Measurements from ENCODE around the gene CTSE. TPM values are rescaled to one million over a fixed set of nuclear protein-coding genes. Genes with fewer than 3 reads are reported as not detected.

The CTSE gene
- polyA plus RNA-seq, 1 donor = 0.28 TPM

DNA sequence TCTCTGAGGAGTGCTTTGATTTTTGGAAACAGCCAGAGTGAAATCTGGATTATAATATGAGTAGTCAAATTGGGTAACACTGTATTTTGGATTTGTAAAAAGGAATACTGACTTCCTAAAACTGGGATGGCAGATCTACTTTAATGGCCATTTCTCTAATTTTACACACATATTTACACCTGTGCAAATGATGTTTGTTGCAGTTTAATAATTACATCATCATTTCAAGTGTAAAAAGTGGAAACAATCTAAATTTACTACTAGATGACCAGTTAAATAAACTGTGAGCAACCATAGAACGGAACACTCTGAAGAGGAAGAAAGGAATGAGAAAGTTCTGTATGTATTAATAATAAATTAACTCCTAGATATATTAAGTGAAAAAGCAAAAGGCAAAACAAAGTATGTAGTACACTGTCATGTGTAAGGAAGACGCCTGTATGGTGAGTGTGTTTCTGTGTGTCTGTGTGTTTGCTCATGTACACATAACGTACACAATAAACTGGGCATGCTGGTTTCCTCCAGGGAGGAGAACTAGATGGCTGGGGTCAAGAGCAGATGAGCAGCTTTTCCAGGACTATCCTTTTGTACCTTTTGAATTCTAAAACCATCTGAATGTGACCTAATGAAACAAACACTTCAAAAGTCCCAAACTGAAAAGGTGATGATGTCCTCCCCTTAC, 26.4 kb upstream of the CTSE start:
- DNase-seq = no peak

DNA sequence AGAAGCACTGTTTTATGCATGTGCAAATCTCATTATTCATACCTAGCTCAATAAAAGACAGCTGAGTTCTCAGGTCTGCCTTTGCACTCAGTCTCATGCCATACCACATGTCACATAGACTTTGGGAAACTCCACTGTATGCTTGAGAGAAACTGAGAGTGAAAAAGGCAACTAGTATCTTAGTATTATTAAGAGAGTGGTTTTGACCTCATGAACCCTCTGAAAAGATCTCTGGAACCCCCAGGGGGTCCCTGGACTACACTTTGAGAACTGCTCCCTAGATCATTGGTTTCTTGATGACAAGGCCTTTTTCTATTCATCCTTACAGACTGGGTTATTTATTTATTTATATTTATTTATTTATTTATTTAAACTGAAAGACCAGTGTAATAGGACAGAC, 25.6 kb upstream of the CTSE start:
- no peak for DNase-seq

DNA sequence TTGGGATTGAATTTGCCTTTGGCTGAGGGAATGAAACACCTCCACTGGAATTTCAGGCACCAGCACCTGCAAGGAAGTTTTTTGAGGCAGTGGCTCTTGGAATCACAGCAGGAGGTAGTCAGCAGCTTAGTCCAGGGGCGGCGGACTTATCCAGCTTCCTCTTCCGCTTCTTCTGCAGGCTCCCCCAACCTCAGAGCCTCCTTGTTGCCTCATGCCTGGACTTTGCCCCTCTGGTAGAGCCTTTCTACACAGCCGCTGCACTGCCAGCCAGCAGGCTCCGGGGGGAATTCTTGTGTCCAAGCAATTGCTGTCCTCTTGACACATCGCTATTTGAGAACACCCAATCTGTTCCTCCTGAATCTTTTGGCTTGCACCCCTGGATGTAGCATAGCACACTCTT, 24.9 kb upstream of the CTSE start:
- no peak for DNase-seq

DNA sequence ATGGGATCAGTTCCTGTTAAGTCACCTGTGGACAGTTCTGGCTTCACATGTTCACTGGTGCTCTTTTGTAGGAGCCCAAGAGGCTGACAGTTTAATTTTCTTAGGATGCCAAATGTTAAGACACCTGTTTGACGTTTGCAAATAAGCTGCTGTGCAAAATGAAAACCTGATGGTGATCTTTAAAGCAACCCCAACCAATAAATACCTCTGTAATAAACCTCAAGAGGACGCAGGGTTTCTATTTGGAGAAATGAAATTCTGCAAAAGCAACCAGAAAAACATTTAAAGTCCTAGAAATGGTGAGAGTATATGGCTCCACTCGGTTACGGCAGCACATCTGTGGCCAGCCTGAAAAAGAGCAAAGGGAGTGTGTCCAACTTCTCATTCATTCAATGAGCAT, 23.6 kb upstream of the CTSE start:
- DNase-seq = no peak

- peak; percentile 72 for DNase-seq
Observed at GRCh38 chr1:206041640-206042039, 17.9 kb upstream of the CTSE start.

DNA sequence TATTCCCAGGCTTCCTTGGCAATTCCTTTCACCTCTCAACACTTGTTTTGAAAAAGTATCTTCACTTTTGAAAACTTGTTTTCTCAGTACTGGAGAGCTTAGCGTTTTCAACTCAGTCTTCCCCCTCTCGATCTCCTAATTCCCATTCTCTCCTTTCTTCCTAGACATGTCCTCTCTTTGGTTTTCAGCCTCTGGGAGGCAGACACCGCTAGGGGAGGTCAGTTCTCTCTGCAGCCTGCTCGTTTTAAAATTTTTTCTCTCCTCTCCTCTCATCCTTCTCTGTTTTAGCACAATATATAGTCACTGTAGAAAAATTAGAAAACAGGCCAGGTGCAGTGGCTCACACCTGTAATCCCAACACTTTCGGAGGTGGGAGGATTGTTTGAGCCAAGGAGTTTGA, 16.6 kb upstream of the CTSE start:
- DNase-seq = no peak

- no peak for DNase-seq
Observed at GRCh38 chr1:206039046-206039973, 15.6 kb upstream of the CTSE start.

GRCh38 chr1:206037581-206037980, 13.9 kb upstream of the CTSE start:
- no peak for DNase-seq

GRCh38 chr1:206036663-206037455, 13.2 kb upstream of the CTSE start:
- no peak for DNase-seq

- no peak for DNase-seq
Observed at GRCh38 chr1:206035027-206035426, 11.3 kb upstream of the CTSE start.

DNA sequence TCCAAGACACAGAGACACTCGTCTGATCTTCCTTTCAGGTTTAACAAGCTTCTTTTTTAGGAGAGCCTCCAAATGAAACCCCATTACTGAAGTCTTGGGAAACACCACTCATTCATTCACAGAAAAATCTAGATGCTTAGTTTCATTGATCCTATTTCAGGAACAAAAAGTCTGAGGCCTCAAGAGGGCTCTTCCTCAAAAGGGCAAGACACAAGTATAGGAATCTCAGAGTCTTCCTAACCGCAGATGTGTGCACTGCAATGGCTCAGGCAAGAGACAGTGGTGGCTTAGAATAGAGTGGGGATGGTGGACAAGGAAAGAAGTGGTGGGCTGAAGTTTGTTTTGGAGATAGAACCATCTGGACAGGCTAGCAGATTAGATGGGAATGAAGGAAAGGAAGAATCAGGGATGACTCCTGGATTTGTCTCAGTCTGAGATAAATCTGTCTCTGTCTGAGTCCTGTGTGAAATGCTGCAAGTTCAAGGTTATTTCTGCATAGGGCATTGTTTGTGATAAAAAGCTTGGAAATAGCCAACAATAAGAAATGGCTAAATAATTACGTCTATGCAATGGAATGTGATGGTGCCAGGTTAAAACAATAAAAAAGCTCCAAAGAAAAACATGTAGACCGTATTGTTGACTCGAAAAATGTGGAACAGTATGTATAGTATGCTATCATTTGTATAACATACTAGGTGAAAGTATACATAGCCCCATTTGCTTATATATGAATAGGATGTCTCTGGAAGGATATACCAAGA, 8.9 kb upstream of the CTSE start:
- DNase-seq = no peak

DNA sequence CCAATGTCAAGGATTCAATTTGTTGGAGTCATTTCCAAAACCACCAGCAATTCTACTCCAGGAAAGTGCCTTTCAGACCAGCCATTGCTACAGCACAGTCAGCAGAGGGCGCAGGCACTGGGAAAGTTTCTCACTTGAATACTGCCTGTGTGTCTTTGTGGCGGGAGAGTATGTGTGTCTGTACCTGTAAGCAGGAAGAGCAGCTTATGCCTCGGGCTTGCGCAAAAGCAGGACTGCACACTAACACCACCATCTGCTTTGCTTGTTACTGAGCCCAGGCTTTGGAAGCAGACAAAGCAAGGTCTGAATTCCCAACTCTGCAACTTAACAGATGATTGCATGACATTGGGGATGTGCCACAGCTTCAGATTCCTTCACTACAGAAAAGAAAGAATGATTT, 7.0 kb upstream of the CTSE start:
- peak; percentile 63 for DNase-seq

GRCh38 chr1:206030191-206030590, 6.5 kb upstream of the CTSE start:
- no peak for DNase-seq

GRCh38 chr1:206029484-206029883, 5.8 kb upstream of the CTSE start:
- no peak for DNase-seq

- no peak for DNase-seq
Observed at GRCh38 chr1:206025283-206025820, 1.7 kb upstream of the CTSE start.

DNA sequence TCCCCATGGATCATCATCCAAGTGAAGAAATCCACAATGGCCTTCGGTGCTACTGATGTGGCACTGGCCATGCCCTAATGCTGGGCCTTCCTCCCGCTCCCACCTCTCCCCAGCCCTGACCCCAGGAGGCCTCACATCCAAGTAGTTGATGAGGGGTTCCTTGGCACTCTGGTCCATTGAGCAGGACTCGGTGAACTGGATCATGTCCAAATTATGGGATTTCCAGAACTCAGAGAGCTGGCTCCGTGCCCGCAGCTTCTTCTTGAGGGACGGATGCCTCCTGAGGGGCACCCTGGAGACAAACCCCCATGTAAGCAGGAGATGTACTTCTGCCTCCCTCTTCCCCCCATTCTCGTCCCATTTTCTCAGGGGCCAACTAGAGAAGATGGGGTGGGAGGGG, 929 bp downstream of the CTSE start:
- DNase-seq = no peak

DNA sequence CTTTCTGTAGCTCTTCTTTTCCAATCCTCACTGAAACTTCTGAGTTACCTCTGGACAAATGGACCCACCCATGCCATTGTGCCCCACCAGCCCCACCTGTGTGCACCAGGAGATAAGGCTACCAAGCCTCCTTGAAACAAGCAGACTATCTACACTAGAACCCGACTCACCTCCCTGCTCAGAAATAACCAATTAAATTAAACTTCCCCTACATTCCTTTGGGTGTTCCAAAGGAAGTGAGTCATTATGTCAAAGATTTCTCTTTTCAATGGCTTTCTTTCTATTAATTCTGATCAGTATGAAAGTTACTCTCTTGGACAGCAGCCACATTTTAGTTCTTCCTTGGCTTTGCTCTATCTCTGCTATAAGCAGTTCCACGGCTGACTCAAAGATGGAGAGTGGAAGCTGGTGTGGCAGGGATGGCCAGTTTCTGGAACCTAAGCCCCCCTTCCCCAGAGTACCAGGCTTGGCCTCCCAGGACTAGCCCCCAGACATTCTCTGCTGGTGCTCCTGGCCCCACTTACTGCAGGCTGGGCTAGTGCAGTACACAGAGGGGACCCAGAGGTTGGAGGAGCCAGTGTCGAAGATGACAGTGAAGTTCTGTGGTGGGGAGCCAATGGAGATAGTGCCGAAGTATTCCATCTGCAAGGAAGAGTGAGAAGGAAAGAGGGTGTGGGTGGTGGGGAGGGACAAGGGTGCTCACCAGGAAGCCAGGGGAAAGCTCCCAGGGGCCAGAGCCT, 1.9 kb downstream of the CTSE start:
- DNase-seq = no peak

- DNase-seq = no peak
Observed at GRCh38 chr1:206021008-206021625, 2.6 kb downstream of the CTSE start.

GRCh38 chr1:206020393-206021007, 3.2 kb downstream of the CTSE start:
- no peak for DNase-seq

DNA sequence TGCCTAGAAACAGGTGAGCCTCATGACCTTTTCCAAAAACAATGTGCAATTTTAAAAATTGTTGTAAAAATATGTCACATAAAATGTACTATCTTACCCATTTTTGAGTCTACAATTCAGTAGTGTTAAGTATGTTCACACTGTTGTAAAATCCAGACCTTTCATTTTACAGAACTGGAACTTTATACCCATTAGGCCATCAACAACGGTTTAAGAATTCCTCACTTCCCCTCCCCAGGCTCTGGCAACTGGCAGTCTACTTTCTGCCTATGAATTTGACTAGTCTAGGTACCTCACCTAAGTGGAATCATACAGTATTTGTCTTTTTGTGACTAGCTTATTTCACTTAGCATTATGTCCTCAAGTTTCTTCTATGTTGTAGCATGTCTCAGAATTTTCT, 8.6 kb downstream of the CTSE start:
- DNase-seq = no peak

All from left kidney (tissue), 2 donors.